DOHH2 (cell line): ENCODE data around the gene PRDM16.

ENCODE experiments used
- H3F3A ChIP-seq: fragments of 200-600 bp; sonication (generic), shearing (Covaris generic); 2 replicates; pipeline ENCODE4 v1.6.0; 2016; ENCODE audit warnings: antibody characterized with exemption, mild to moderate bottlenecking; ENCODE audit not compliant: control insufficient read depth, insufficient read depth
- H3K27ac ChIP-seq: fragments of 200-600 bp; sonication (generic); 2 replicates; pipeline ENCODE4 v1.5.1; 2014; ENCODE audit warnings: low read depth, mild to moderate bottlenecking, low read length, moderate library complexity
- H3K27me3 ChIP-seq: fragments of 200-600 bp; sonication (generic); 2 replicates; pipeline ENCODE4 v1.6.1; 2014; ENCODE audit warnings: mild to moderate bottlenecking, low read length, mixed read lengths; ENCODE audit not compliant: control insufficient read depth
- H3K36me3 ChIP-seq: fragments of 200-600 bp; sonication (generic); 2 replicates; pipeline ENCODE4 v1.6.1; 2014; ENCODE audit warnings: mild to moderate bottlenecking, low read length, moderate library complexity, mixed read lengths; ENCODE audit not compliant: control insufficient read depth
- H3K4me1 ChIP-seq: fragments of 200-600 bp; sonication (generic); 2 replicates; pipeline ENCODE4 v1.6.1; 2014; ENCODE audit warnings: mild to moderate bottlenecking, low read length, mixed read lengths; ENCODE audit not compliant: control insufficient read depth
- H3K4me2 ChIP-seq: fragments of 200-600 bp; sonication (generic); 2 replicates; pipeline ENCODE4 v1.6.0; 2014; ENCODE audit warnings: mild to moderate bottlenecking, low read length, moderate library complexity
- H3K4me3 ChIP-seq: fragments of 200-600 bp; sonication (generic); 2 replicates; pipeline ENCODE4 v1.5.1; 2014; ENCODE audit warnings: mild to moderate bottlenecking, low read length, mixed read lengths
- H3K79me2 ChIP-seq: fragments of 200-600 bp; sonication (generic); 2 replicates; pipeline ENCODE4 v1.6.1; 2014; ENCODE audit warnings: mild to moderate bottlenecking, low read length, mixed read lengths; ENCODE audit not compliant: control insufficient read depth
- H3K9me2 ChIP-seq: fragments of 200-600 bp; sonication (generic); replicated peaks from 2 replicates; pipeline ENCODE4 v1.6.1; 2014; ENCODE audit warnings: mild to moderate bottlenecking, low read length, mixed read lengths; ENCODE audit not compliant: control insufficient read depth
- H3K9me3 ChIP-seq: fragments of 200-600 bp; sonication (generic); 2 replicates; pipeline ENCODE4 v1.6.1; 2014; ENCODE audit warnings: antibody characterized with exemption, low read length, mixed read lengths; ENCODE audit not compliant: control insufficient read depth, insufficient read depth
- H4K20me1 ChIP-seq: fragments of 200-600 bp; sonication (generic); 2 replicates; pipeline ENCODE4 v1.6.0; 2014; ENCODE audit warnings: low read depth, mild to moderate bottlenecking, antibody characterized with exemption, low read length, moderate library complexity; ENCODE audit not compliant: control insufficient read depth, insufficient read depth
- EZH2phosphoT487 ChIP-seq: fragments of 200-600 bp; sonication (generic); IDR thresholded peaks from 2 replicates; pipeline ENCODE4 v1.6.1; 2017; ENCODE audit warnings: borderline replicate concordance, mild to moderate bottlenecking, antibody characterized with exemption, low read length, moderate library complexity, mixed read lengths
- TF ChIP-seq, protein P1 (sequence below): fragments of 200-600 bp; sonication (generic); IDR thresholded peaks from one replicate; pipeline ENCODE4 v1.5.1; 2014; ENCODE audit warnings: antibody characterized with exemption, mild to moderate bottlenecking, low read depth, low read length; ENCODE audit not compliant: poor library complexity, severe bottlenecking

Gene PRDM16

DNA sequence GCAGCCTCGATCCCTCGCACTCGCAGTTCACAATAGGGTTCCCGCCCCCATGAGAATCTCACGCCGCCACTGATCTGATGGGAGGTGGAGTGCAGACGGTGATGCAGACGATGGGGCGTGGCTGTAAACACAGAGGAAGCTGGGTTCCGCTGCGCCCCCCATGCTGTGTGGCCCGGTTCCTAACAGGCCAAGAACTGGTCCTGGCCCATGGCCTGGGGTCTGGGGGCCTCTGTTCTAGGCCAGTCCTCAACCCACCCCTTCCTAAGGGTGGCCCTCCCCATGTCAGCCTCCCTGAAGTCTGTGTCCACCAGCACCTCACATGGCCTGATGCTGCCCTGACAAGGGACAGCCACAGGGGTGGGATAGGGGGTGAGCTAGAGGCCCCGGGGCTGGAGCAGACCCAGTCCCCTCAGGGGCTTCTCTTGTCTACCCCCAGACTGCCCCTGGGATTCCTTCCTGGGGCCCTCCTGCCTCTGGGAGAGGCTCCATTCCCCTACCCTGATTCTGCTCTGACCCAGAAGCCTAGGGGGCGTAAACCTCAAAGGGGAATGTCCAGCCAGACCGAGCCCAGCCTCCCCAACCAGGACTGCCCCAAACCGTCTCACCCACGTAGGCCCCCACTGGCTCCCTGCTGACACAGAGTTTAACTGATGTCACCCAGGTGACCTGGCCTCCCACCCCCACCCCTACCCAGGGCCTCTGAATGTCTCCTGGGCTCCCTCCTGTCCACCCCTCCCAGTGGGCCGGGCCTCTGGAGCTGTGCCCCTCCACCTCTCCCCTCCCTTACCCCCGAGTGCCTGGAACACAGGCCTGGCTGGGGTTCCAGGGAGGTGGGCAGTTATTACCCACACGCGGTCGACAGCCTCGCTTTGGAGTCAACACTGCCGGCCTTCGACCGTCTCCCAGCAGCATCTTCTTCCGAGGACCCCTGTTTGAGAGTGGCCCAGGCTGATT lies 370.6 kb downstream of the PRDM16 start:
- no peak overlapping the region for H3K4me3 ChIP-seq
- H3K4me2 ChIP-seq = no peak overlapping the region
- H3K9me3 ChIP-seq = no peaks in the 10 kb centered on the region
- no peaks in the 10 kb centered on the region for H3K9me2 ChIP-seq
- H4K20me1 ChIP-seq = no peaks in the 10 kb centered on the region
- no peak overlapping the region for H3K27ac ChIP-seq
- H3K36me3 ChIP-seq = no peaks in the 10 kb centered on the region
- H3F3A ChIP-seq = no peaks in the 10 kb centered on the region
- H3K79me2 ChIP-seq = no peaks in the 10 kb centered on the region
- H3K27me3 ChIP-seq = no peaks in the 10 kb centered on the region
- H3K4me1 ChIP-seq = no peaks in the 10 kb centered on the region
- TF ChIP-seq, protein P1, sequence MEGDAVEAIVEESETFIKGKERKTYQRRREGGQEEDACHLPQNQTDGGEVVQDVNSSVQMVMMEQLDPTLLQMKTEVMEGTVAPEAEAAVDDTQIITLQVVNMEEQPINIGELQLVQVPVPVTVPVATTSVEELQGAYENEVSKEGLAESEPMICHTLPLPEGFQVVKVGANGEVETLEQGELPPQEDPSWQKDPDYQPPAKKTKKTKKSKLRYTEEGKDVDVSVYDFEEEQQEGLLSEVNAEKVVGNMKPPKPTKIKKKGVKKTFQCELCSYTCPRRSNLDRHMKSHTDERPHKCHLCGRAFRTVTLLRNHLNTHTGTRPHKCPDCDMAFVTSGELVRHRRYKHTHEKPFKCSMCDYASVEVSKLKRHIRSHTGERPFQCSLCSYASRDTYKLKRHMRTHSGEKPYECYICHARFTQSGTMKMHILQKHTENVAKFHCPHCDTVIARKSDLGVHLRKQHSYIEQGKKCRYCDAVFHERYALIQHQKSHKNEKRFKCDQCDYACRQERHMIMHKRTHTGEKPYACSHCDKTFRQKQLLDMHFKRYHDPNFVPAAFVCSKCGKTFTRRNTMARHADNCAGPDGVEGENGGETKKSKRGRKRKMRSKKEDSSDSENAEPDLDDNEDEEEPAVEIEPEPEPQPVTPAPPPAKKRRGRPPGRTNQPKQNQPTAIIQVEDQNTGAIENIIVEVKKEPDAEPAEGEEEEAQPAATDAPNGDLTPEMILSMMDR = no peak
- TF ChIP-seq EZH2phosphoT487 = no peak

DNA sequence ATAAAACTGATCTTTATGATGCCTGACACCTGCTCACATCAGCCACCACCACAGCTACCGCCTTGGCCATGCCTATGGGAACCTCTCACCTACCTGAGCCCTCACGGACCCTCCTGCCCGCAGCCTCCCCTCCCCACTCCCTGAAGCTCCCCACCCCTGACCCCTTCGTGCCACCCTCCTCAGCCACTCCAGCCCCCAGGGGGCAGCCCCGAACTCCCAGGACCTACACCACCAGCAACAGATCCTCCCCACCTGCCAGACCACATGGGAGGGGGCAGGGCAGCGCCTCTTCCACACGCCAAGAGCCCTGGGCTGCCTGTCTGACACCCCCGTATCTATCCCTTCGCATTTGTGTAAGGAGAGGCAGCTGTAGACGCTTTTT lies 371.3 kb downstream of the PRDM16 start:
- Histone ChIP-seq H3K4me3 (no peak overlapping the region), H3F3A (no peaks in the 10 kb centered on the region), H4K20me1 (no peaks in the 10 kb centered on the region), H3K9me3 (no peaks in the 10 kb centered on the region), H3K27ac (no peak overlapping the region), H3K79me2 (no peaks in the 10 kb centered on the region), H3K27me3 (no peaks in the 10 kb centered on the region), H3K36me3 (no peaks in the 10 kb centered on the region), H3K9me2 (no peaks in the 10 kb centered on the region), H3K4me2 (no peak overlapping the region), H3K4me1 (no peaks in the 10 kb centered on the region)
- TF ChIP-seq, protein P1 = no peak
- no peak for TF ChIP-seq EZH2phosphoT487

DNA sequence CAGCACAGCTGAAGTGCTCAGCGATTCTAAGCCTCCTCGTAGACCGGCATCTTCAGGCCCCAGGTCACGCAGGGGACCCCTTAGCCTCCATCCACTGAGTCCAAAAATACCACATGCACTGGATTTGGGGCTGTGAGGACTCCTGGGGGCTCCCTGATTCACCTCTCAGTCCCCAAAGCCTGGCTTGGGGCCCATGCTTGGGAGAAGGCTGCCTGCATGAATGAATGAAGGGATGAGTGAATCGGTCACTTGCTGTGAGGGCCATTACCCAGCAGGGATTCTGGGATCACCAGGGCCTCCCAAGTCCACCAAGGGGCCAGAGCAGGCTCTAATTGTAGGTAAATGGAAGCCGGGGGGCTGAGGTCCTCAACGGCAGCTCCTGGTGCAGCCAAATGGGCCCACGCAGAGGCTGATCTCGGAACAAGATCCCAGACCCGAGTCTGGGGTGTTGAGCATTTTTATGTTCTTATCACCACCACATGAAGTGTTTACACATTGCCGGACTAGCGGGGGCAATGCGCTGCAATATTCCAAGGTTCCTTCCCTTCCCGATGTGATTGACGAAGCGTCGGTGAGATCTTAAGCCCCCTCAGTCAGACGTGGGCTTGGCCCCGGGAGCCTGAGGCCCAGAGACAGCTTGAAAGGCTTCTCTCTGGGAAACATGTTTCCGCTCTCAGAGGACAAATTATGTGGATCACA lies 371.9 kb downstream of the PRDM16 start:
- Histone ChIP-seq H3K4me3 (no peak overlapping the region), H3K27ac (no peak overlapping the region), H3F3A (no peaks in the 10 kb centered on the region), H3K4me1 (no peaks in the 10 kb centered on the region), H3K36me3 (no peaks in the 10 kb centered on the region), H3K4me2 (no peak overlapping the region), H3K79me2 (no peaks in the 10 kb centered on the region), H3K27me3 (no peaks in the 10 kb centered on the region), H3K9me2 (no peaks in the 10 kb centered on the region), H4K20me1 (no peaks in the 10 kb centered on the region), H3K9me3 (no peaks in the 10 kb centered on the region)
- no peak for TF ChIP-seq EZH2phosphoT487
- TF ChIP-seq, protein P1 = no peak
